OCI-M1 (cell line): ENCODE results near the gene SCAMP2.
"Not testable (repeated sequence)": the region's sequence is repeated elsewhere in the genome, so short reads cannot be mapped to it uniquely, and the experiment has no call there.

Experiments used
- DNase-seq: peaks from one replicate; lab custom pipeline; 2025; lab: John Stamatoyannopoulos, UW

Gene SCAMP2

GRCh38 chr15:74873036-74873755 is at the start of gene SCAMP2:
Gene SCAMP2, minus strand, starts transcription at chr15:74873365. Its CDS starts 110 bp downstream, at chr15:74873255.
- peak; percentile 95 for DNase-seq

GRCh38 chr15:74920456-74920855 is 47.3 kb upstream of the SCAMP2 start:
- no peak for DNase-seq

GRCh38 chr15:74917676-74918075 is 44.5 kb upstream of the SCAMP2 start:
- DNase-seq = no peak

- DNase-seq = not testable (repeated sequence)
Observed at GRCh38 chr15:74913799-74914198, 40.6 kb upstream of the SCAMP2 start.

- no peak for DNase-seq
Observed at GRCh38 chr15:74913041-74913440, 39.9 kb upstream of the SCAMP2 start.

GRCh38 chr15:74908635-74909034 is 35.5 kb upstream of the SCAMP2 start:
- DNase-seq = no peak

- peak; percentile 71 for DNase-seq
Observed at GRCh38 chr15:74907163-74907870, 34.2 kb upstream of the SCAMP2 start.

- peak; percentile 92 for DNase-seq
Observed at GRCh38 chr15:74906450-74907162, 33.4 kb upstream of the SCAMP2 start, which contains the start of gene FAM219B. Gene FAM219B, minus strand, starts transcription at chr15:74906851. Its CDS starts 51 bp downstream, at chr15:74906800.

- peak; percentile 58 for DNase-seq
Observed at GRCh38 chr15:74906067-74906449, 32.9 kb upstream of the SCAMP2 start.

GRCh38 chr15:74904190-74904805 is 31.1 kb upstream of the SCAMP2 start:
- no peak for DNase-seq

GRCh38 chr15:74903676-74904075 is 30.5 kb upstream of the SCAMP2 start:
- no peak for DNase-seq

GRCh38 chr15:74902295-74903075 is 29.3 kb upstream of the SCAMP2 start:
- no peak for DNase-seq

GRCh38 chr15:74901612-74902063 is 28.5 kb upstream of the SCAMP2 start:
- peak; percentile 87 for DNase-seq

- no peak for DNase-seq
Observed at GRCh38 chr15:74897300-74897701, 24.1 kb upstream of the SCAMP2 start.

- no peak for DNase-seq
Observed at GRCh38 chr15:74896316-74896715, 23.2 kb upstream of the SCAMP2 start.

GRCh38 chr15:74895830-74896229 is 22.7 kb upstream of the SCAMP2 start:
- DNase-seq = no peak

GRCh38 chr15:74894383-74894782 is 21.2 kb upstream of the SCAMP2 start:
- DNase-seq = not testable (repeated sequence)

- DNase-seq = no peak
Observed at GRCh38 chr15:74893627-74894026, 20.5 kb upstream of the SCAMP2 start.

GRCh38 chr15:74892931-74893330 is 19.8 kb upstream of the SCAMP2 start:
- DNase-seq = no peak

- no peak for DNase-seq
Observed at GRCh38 chr15:74892313-74892712, 19.1 kb upstream of the SCAMP2 start.

GRCh38 chr15:74891469-74891868 is 18.3 kb upstream of the SCAMP2 start:
- DNase-seq = no peak

- DNase-seq = peak; percentile 29
Observed at GRCh38 chr15:74890665-74890960, 17.4 kb upstream of the SCAMP2 start.
